GM03348 (cell line): ENCODE results near the gene KCNN2.

Experiments
- DNase-seq: peaks from one replicate; pipeline ENCODE4 v3.0.0; 2012; ENCODE audit warnings: low spot score

The KCNN2 gene

DNA sequence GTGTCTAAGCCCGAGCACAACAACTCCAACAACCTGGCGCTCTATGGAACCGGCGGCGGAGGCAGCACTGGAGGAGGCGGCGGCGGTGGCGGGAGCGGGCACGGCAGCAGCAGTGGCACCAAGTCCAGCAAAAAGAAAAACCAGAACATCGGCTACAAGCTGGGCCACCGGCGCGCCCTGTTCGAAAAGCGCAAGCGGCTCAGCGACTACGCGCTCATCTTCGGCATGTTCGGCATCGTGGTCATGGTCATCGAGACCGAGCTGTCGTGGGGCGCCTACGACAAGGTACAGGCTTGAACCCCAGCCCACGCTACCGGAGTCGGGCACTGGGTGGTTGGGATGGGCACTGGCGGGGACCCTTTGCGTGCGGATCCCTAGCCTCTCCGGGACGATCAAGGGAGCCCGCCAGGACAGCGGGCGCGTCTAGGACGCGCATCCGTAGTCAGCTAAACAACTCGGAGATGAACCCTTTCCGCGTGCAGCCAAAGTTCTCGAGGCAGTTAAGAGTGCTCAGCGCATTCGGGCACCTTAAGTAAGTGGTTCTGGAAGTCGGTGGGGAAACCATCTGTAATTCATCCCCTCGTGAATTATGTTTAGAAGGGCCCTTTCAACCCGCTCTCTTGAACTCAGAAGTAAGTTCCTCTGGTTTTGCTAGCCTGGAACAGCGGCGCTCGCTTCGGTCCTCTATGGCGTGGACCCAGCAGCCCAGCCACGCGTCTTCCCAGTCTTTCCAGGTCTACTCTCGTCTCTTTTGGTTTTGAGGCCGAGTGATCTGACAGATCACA is 1.3 kb downstream of the KCNN2 start:
- DNase-seq = peak; percentile 3

- no peak for DNase-seq
These were observed 2.0 kb downstream of the KCNN2 start for GRCh38 chr5:114363837-114364236.

GRCh38 chr5:114367029-114367428 is 5.2 kb downstream of the KCNN2 start:
- DNase-seq = no peak

DNA sequence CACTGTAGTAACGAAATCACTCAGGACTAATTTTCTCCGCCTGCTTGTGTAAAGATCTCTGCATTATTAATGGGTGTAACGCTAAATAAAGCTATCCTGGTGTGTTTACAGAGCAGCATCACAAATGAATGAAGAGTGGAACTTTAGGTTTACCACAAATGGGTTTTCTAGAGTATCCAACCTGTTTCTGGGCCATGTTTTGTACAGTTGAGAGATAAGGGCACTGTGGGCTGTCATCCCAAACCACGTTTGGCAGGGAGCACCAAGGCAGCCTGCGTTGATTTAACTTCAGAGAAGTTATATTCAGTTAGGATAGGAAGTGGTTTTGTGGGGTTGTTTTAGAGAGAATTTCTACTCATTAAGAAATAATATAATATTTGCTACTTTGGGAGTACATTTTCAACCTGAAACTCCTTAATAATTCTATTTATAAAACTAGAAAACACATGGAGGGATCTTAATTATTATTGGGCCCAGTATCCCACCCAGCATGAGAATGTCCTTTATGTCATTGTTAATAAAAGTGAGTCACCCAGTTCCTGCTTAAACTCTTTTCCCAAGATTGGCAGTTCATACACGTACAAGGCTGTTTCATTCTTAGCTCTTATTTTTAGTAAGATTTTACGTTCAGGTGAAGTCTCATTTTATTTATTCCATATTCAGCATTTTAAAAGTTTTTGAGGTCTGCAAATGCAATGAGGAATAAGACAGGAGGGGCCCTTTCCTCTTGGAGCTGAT is 8.0 kb downstream of the KCNN2 start:
- no peak for DNase-seq

DNA sequence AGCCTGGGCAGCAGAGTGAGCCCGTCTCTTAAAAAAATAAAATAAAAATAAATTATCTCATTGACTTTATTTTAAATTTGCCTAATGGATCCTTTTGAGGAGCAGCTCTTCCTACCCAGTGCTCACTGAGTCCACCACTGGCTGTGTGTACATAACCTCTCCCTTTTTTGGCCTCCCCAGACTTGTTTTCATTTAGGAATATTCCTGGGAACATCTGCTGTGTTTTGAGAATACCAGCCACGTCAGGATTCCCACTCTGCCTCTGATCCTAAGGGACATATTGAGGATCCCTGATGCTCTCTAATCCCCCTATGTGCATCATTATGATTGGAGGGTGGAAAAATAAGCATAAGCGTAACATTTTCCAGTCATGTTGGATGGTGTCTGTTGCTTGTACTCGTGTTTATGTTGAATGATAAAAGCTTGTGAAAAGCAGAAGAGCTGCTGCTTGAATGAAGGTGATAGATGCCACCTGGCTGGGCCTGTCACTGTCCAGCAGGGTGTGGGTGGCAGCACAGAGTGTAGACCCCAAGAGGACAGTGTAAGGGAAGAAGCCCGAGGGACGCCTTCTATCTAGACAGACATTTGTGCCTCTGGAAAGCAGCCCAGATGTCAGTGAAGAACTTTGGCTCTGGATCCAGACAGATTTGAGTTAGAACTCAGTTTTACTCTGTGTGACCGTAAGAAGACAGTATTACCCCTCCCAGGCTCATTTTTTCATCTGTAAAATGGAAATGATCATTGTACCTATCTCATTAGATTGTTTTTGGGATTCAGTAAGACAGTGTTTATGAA is 15.4 kb downstream of the KCNN2 start:
- no peak for DNase-seq

DNA sequence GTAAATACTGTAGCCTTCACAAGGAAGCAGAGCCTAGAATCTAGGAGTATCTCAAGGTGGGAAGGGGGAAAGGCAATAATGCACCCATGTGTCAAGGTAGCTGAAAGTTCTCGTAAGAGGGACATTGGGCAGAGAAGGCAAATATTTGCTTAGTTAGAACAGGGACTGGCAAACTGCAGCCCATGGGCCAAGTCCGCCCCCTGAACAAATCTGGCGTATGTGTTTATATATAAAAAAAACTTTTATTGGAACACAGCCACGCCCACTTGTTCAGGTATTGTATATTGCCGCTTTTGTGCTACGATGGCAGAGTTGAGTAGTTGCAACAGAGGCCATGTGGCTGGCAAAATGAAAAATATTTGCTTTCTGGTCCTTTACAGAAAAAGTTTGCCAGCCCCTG is 16.1 kb downstream of the KCNN2 start:
- no peak for DNase-seq

- no peak for DNase-seq
These were observed 18.9 kb downstream of the KCNN2 start for GRCh38 chr5:114380721-114381120.

GRCh38 chr5:114387433-114387832 is 25.6 kb downstream of the KCNN2 start:
- DNase-seq = no peak

GRCh38 chr5:114390431-114390830 is 28.6 kb downstream of the KCNN2 start:
- DNase-seq = no peak

DNA sequence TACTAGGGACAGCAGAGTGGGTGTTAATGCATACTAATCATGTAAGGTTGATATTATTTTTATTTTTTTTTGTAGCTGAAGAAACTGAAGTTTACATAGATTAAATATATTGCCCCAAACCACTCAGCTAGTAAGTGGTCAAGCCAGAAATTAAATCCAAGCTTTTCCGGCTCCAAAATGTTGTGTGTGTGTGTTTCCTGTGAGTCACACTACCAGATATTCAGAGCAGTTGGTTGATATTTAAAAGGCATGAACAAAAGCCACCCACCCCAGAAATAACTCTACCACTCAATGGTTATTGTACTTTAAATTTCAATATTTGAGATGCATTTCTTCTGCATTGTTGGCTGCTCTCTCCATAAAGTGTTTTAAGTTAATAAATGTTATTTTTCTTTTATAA is 29.5 kb downstream of the KCNN2 start:
- no peak for DNase-seq

GRCh38 chr5:114393159-114393558 is 31.3 kb downstream of the KCNN2 start:
- DNase-seq = no peak

DNA sequence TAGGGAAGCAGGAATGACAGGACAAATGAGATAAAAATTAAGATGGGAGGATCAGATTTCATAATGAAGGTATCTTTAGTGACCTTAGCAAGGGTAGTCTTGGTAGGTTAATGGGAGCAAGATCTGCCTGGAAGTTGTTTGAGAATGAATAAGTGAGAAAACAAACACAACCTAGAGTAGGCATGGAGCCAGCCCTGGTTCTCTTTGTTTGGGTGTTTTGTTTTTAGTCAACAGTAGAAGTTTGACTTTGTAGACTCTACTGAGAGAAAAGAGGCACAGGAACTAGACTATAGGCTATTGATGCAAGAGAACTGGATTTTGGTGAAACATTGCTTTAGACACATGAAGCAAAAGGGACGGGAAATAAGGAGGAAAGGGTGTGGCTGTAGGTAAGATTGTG is 40.3 kb downstream of the KCNN2 start:
- DNase-seq = no peak

- no peak for DNase-seq
These were observed 45.9 kb downstream of the KCNN2 start for GRCh38 chr5:114407783-114408182.

DNA sequence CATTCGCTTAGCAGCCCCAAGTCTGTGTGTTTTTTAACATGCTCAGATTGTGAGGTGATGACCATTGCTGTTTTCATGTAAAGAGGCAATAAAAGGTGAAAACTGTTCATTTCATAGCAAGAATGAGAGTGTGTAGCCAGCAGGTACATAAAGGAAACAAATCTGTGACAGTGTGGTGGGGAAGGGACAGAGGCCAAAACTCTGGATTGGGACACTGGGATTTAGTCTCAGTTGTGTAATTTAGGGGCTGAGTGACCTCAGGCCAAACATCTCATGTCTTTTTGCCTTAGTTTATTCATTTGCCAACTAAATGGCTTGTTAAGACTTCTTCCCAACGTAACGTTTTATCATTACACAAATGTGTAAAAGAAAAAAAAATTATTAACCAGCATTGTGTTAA is 47.0 kb downstream of the KCNN2 start:
- DNase-seq = no peak

DNA sequence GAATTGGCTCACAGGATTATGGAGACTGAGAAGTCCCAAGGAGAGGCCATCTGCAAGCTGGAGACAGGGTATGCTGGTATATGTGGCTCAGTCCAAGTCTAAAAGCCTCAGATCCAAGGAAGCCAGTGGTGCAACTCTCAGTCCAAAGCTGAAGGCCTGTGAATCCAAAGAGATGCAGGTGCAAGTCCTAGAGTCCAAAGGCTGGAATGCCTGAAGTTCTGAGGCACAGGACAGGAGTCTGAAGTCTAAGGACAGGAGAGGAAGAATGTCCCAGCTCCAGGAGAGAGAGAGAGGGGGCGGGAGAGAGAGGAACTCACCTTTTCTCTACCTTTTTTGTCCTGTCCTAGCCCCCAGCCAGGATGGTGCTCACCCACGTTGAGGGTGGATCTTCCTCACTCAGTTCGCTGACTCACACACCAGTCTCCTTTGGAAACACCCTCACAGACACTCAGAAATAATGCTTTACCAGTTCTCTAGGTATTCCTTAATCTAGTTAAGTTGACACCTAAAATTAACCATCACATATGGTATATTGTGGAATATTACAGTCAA is 49.6 kb downstream of the KCNN2 start:
- no peak for DNase-seq

GRCh38 chr5:114412510-114413171 is 50.8 kb downstream of the KCNN2 start:
- DNase-seq = no peak

DNA sequence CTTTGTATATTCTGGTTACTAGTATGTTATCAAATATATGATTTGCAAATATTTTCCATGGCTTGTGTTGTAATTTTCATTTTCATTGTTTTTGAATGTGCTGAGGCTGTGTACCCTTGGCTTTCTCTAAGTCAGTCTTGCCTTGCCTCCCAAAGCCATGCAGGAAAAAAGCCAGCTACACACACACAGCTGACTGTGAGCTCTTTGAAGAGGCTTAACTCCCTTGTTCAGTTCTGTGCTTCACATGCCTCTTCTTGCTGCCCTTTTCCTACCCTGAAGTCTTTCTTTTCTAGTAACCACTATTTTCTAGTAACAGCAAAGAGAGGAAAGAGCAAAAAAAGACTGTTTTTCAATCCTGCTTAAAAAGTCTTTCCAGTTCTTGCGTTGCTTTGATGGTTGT is 53.9 kb downstream of the KCNN2 start:
- DNase-seq = no peak

- DNase-seq = no peak
These were observed 54.4 kb downstream of the KCNN2 start for GRCh38 chr5:114416254-114416653.

GRCh38 chr5:114417519-114417918 is 55.6 kb downstream of the KCNN2 start:
- no peak for DNase-seq

- DNase-seq = no peak
These were observed 56.6 kb downstream of the KCNN2 start for GRCh38 chr5:114418176-114419066.

- DNase-seq = no peak
These were observed 57.2 kb downstream of the KCNN2 start for GRCh38 chr5:114419067-114419388.
